Measurements from ENCODE around the gene RBM15B.

The RBM15B gene

DNA sequence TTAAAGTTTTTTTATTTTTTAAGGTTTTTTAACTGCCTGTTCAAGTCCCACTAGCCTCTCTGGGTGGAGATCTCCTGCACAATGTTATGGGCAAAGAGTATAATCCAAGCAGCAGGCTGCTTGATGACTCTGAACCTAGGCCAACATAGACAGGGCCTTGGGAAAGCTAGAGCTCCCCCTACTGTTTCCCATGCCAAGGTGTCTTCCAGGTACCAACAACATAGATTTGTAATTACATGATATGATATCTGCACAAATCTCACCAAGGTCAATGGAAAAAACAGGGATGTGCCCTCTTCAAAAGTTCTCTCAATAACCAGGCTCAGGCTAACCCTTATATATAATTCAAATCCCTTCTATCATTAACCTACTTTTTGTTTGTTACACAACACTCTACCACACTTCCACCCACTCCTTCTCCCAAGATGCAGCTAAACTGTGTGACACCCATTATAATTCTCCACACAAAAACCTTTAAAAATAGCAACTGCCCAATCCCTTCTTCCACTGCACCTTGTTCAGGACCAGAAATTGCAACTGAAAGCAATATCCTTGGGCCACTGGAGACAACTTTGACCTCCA lies 43.8 kb downstream of the RBM15B start:
- peak; percentile 10 for DNase-seq (ENCODE audit: low read depth)
- H3K4me3 ChIP-seq (ENCODE audit: low read depth, low read length) = no peak overlapping the region

DNA sequence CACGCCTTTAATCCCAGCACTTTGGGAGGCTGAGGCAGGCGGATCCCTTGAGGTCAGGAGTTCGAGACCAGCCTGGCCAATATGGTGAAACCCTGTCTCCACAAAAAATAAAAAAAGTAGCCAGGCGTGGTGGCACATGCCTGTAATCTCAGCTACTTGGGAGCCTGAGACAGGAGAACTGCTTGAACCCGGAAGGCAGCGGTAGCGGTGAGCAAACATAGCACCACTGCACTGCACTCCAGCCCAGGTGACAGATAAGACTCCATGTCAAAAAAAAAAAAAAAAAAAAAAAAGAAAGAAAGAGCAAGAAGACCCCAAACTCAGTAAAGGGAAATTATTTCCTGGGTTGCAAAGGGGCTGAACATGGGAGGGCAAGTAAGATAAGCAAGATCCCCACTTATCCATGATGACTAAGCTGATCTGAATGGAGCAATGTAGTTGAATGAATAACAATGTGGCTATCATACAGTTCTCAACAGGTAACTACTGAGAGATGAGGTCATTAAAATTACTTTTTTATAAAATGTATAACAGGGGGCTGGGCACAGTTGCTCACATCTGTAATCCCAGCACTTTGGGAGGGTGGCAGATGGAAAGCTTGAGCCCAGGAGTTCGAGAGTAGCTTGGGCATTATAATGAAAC lies 46.0 kb downstream of the RBM15B start:
- DNase-seq (ENCODE audit: low read depth) = no peak
- no peak overlapping the region for H3K4me3 ChIP-seq (ENCODE audit: low read depth, low read length)

DNA sequence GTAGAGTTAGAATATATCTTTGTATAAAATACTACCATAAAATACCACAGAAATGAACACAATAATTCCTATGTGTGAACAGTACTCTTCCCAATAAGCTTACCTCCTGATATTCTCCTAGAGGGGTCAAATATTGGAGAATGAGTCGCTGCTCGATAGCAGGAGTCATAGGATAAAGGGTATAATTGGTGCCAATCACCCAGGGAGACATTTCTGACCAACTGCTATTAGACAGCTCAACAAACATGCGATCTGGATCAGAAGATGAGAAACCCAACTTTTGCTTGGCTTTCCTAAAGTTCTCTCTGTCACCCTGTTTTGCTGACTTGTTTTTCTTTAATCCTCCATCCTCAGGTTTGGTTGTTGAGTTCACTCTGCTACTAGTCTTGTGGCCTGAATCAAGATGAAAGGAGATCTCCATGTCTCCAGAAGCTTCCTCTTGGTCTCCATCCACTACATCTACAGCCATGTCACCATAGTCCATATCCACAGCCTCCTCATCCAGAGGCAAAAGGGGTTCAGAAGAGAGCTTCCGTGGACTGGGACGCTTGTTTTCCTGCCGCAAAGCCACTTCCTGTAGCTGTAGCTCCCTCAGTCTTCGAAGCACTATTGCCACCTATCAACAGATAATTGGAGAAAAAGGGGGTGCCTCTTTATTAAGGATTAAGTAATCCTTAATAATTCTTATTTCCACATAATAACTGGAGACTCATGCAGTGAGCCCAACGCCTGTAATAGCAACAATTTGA lies 50.4 kb downstream of the RBM15B start:
- DNase-seq (ENCODE audit: low read depth) = no peak
- H3K4me3 ChIP-seq (ENCODE audit: low read depth, low read length) = no peak overlapping the region

DNA sequence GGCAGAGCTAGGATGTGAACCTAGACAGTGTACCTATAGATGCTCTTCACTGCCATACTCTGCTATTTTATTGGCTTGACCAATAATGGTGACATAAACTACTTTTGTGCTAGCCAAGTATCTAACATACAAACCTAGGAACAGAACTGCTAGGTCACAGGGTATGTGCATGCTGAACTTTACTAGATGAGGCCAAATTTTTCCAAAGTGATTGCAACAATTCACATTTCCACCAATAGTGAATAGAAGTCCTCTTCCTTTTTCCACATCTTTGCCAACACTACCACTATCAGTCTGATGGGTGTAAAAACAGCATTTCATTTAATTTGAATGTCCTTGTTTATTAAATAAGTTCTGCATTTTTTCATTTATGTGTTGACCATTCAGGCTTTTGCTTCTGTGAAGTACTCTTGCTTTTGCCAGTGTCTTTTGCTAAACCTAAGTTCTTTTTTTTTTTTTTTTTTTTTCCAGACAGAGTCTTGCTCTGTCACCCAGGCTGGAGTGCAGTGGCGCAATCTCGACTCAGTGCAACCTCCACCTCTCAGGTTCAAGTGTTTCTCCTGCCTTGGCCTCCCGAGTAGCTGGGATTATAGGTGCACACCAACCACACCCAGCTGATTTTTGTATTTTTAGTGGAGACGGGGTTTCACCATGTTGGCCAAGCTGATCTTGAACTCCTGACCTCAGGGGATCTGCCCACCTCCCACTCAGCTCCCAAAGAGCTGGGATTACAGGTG lies 54.6 kb downstream of the RBM15B start:
- H3K4me3 ChIP-seq (ENCODE audit: low read depth, low read length) = no peak overlapping the region
- DNase-seq (ENCODE audit: low read depth) = no peak
